Stomach (tissue), 9 donors: ENCODE results near the gene MGAT4D. TPM values are rescaled to one million over a fixed set of nuclear protein-coding genes. Genes with fewer than 3 reads are reported as not detected.

Source experiments
- DNase-seq, 2 donors: peaks; one replicate each; pipeline versions ENCODE4 v3.0.0 to v3.0.0-alpha.2; 2013 to 2019
- H3K27ac ChIP-seq, 5 donors: fragments of 200-600 bp in 4 of 5; sonication (generic) in 4 of 5; one replicate each; pipeline ENCODE4 v1.5.1; 2013 to 2019; ENCODE audit warnings: mild to moderate bottlenecking in 1 of 5, moderate library complexity in 1 of 5
- H3K27me3 ChIP-seq, 3 donors: fragments of 200-600 bp; sonication (generic); one replicate each; pipeline ENCODE4 v1.5.1; 2017 to 2019; ENCODE audit warnings: mixed run types in 1 of 3
- H3K36me3 ChIP-seq, 4 donors: fragments of 200-600 bp; sonication (generic); 1 replicate in 3 of 4; 2 replicates in 1 of 4; pipeline ENCODE4 v1.5.1; 2016 to 2019
- H3K4me1 ChIP-seq, 4 donors: fragments of 200-600 bp; sonication (generic); one replicate each; pipeline ENCODE4 v1.5.1; 2016 to 2019
- H3K4me3 ChIP-seq, 4 donors: fragments of 200-600 bp; sonication (generic) in 3 of 4; one replicate each; pipeline ENCODE4 v1.5.1; 2016 to 2019; ENCODE audit warnings: mild to moderate bottlenecking in 1 of 4
- H3K9me3 ChIP-seq, 4 donors: fragments of 200-600 bp; sonication (generic); one replicate each; pipeline ENCODE4 v1.5.1; 2016 to 2019
- CTCF ChIP-seq, 7 experiments: fragments of 450-650 bp in 4 of 7; fragments of 200-600 bp in 3 of 7; sonication (generic) in 3 of 7; IDR thresholded peaks; one replicate each; pipeline ENCODE4 v1.5.1; 2016 to 2019; ENCODE audit warnings: antibody characterized with exemption in 7 of 7, control low read depth in 2 of 7, mild to moderate bottlenecking in 1 of 7
- EP300 ChIP-seq: sonication (generic); formaldehyde crosslinking; IDR thresholded peaks from one replicate; pipeline ENCODE4 v1.6.1; 2017; ENCODE audit warnings: antibody characterized with exemption
- POLR2A ChIP-seq, 4 donors: fragments of 450-650 bp; IDR thresholded peaks; one replicate each; pipeline ENCODE4 v1.6.1; 2016; ENCODE audit warnings: antibody characterized with exemption in 4 of 4, control low read depth in 2 of 4, mild to moderate bottlenecking in 1 of 4, moderate library complexity in 1 of 4
- POLR2AphosphoS5 ChIP-seq, 3 donors: sonication (generic); formaldehyde crosslinking; IDR thresholded peaks; one replicate each; pipeline ENCODE4 v1.6.1; 2016; ENCODE audit warnings: antibody characterized with exemption in 3 of 3
- WGBS, 5 donors: extraction: QIAGEN DNeasy Blood & Tissue Kit in 3 of 5; methylation state at CpG; one replicate each; pipeline versions ENCODE4 v1.1.5 to v1.1.7; 2013 to 2018; 5-methylcytosine and 5-hydroxymethylcytosine counted together
- intact Hi-C: fragments of 100-400 bp; cut with DNase I; formaldehyde crosslinking; loops from one replicate; pipeline ENCODE4 v1.15.1; 2023; ENCODE audit warnings: low total_unique reads
- polyA plus RNA-seq, 3 donors: library from polyadenylated mRNA; stranded (reverse); fragments of 200-250 nt; gene quantifications; one replicate each; pipeline ENCODE4 v1.2.3, GENCODE V29; 2013
- total RNA-seq, 5 donors: library from RNA; depleted of rRNA; stranded (reverse); fragments of >200 nt; gene quantifications; one replicate each; pipeline versions ENCODE4 v1.1.0 to v1.2.3, GENCODE V29; 2014 to 2016
- donor health status: healthy with polysubstance abuse.
- donor health status: Bipolar disorder and iron deficiency.
- donor health status: healthy.

MGAT4D gene
- total and polyA plus RNA-seq, 8 donors = not detected

- Histone ChIP-seq H3K36me3 (no peaks in the 10 kb centered on the region), H3K4me1 (no peaks in the 10 kb centered on the region), H3K27ac (no peak overlapping the region), H3K27me3 (peaks cover 0 to 20% (median 0%) of the 10 kb centered on the region in 3 donors), H3K9me3 (no peaks in the 10 kb centered on the region), H3K4me3 (no peak overlapping the region)
- TF ChIP-seq POLR2AphosphoS5 (IDR thresholded peaks at IDR 0.05) (no peak), CTCF (IDR thresholded peaks at IDR 0.05) (no peak), POLR2A (IDR thresholded peaks at IDR 0.05) (no peak), EP300 (no peak)
- WGBS, 5 donors = 52 to 63% (median 60%) methylated on average over 21 to 27 of the region's 27 CpGs
- peak in 1 of 2 donors; percentile 17 for DNase-seq
- intact Hi-C loops = no loop called here
Measured at GRCh38 chr4:140469791-140470733, 28.0 kb downstream of the MGAT4D start.

DNA sequence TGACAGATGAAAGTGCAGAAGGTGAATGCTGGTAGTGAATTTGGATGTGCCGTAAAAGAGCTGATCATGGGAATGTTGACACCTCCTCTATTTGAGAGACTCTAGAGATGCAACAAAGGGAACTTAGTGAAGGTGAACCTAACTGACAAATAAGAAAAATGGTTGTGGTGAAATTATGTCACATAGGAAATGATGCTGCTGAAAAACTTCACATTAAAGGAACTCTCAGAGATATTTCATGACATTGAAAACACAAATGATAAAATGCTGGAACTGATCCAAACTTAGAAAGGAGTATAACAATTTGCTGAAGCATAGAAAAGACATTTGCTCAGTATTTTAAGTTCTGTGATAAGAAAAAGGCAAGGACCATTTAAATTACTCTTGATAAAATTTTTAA, 31.9 kb downstream of the MGAT4D start:
- no peak overlapping the region for H3K27ac ChIP-seq
- H3K4me1 ChIP-seq = no peaks in the 10 kb centered on the region
- TF ChIP-seq EP300 (no peak), POLR2AphosphoS5 (IDR thresholded peaks at IDR 0.05) (no peak), POLR2A (IDR thresholded peaks at IDR 0.05) (no peak), CTCF (IDR thresholded peaks at IDR 0.05) (no peak)
- intact Hi-C loops = no loop called here
- no peak for DNase-seq
- H3K9me3 ChIP-seq = no peaks in the 10 kb centered on the region
- 41 to 96% (median 77%) methylated on average over 1 of the region's 1 CpG for WGBS, 5 donors
- no peaks in the 10 kb centered on the region for H3K36me3 ChIP-seq
- no peak overlapping the region for H3K4me3 ChIP-seq
- peaks cover 0 to 20% (median 0%) of the 10 kb centered on the region in 3 donors for H3K27me3 ChIP-seq

- no peak for DNase-seq
- no peak overlapping the region for H3K27ac ChIP-seq
- intact Hi-C loops = no loop called here
- no peak overlapping the region for H3K4me3 ChIP-seq
- H3K4me1 ChIP-seq = no peaks in the 10 kb centered on the region
- WGBS, 5 donors = 29 to 42% (median 35%) methylated on average over 1 of the region's 1 CpG
- peaks cover 0 to 4% (median 0%) of the 10 kb centered on the region in 3 donors for H3K27me3 ChIP-seq
- no peak for TF ChIP-seq POLR2AphosphoS5 (IDR thresholded peaks at IDR 0.05)
- TF ChIP-seq CTCF (IDR thresholded peaks at IDR 0.05) = no peak
- no peak for TF ChIP-seq EP300
- H3K36me3 ChIP-seq = no peaks in the 10 kb centered on the region
- no peaks in the 10 kb centered on the region for H3K9me3 ChIP-seq
Measured at GRCh38 chr4:140463614-140464013, 34.5 kb downstream of the MGAT4D start.

DNA sequence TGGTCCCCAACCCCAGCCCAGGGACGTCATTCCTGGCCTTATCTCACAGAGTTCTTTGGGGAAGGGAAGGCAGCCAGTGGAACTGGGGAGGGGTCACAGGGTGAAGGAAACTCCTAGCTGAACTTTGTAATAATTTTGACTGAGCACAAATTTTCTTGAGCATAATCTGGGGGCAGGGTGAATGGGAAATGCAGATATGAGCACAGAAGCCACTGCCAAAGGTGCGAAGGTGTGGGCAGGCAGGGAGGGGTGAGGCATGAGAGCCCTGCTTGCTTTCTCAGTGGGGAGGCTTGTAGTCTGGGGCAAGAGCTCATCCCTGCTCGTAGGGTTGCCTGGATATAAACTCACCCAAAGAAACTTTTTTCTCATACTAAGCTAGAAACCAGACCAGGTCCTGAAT, 34.9 kb downstream of the MGAT4D start:
- Histone ChIP-seq H3K27me3 (peaks cover 0 to under 1% (median 0%) of the 10 kb centered on the region in 3 donors), H3K4me1 (no peaks in the 10 kb centered on the region), H3K9me3 (no peaks in the 10 kb centered on the region), H3K36me3 (no peaks in the 10 kb centered on the region), H3K4me3 (no peak overlapping the region), H3K27ac (no peak overlapping the region)
- no peak for DNase-seq
- no peak for TF ChIP-seq EP300
- TF ChIP-seq POLR2AphosphoS5 (IDR thresholded peaks at IDR 0.05) = no peak
- intact Hi-C loops = no loop called here
- WGBS, 5 donors = 38 to 60% (median 48%) methylated on average over 3 of the region's 3 CpGs

GRCh38 chr4:140450352-140450751, 47.7 kb downstream of the MGAT4D start:
- no peaks in the 10 kb centered on the region for H3K27me3 ChIP-seq
- TF ChIP-seq CTCF (IDR thresholded peaks at IDR 0.05) = no peak
- no peak for TF ChIP-seq POLR2AphosphoS5 (IDR thresholded peaks at IDR 0.05)
- TF ChIP-seq EP300 = no peak
- TF ChIP-seq POLR2A (IDR thresholded peaks at IDR 0.05) = no peak
- intact Hi-C loops = no loop called here
- no peaks in the 10 kb centered on the region for H3K36me3 ChIP-seq
- peak in 1 of 2 donors; percentile 49 for DNase-seq
- H3K4me1 ChIP-seq = peaks cover 0 to 4% (median 0%) of the 10 kb centered on the region in 4 donors
- no peak overlapping the region for H3K27ac ChIP-seq
- H3K9me3 ChIP-seq = no peaks in the 10 kb centered on the region
- 15 to 39% (median 27%) methylated on average over 3 of the region's 3 CpGs for WGBS, 5 donors
- H3K4me3 ChIP-seq = no peak overlapping the region
